ENCODE measurements around the gene ENTPD2. TPM values are rescaled to one million over a fixed set of nuclear protein-coding genes. Genes with fewer than 3 reads are reported as not detected.

ENTPD2 gene
- total RNA-seq, 2 experiments from 2014 or later: not detected

DNA sequence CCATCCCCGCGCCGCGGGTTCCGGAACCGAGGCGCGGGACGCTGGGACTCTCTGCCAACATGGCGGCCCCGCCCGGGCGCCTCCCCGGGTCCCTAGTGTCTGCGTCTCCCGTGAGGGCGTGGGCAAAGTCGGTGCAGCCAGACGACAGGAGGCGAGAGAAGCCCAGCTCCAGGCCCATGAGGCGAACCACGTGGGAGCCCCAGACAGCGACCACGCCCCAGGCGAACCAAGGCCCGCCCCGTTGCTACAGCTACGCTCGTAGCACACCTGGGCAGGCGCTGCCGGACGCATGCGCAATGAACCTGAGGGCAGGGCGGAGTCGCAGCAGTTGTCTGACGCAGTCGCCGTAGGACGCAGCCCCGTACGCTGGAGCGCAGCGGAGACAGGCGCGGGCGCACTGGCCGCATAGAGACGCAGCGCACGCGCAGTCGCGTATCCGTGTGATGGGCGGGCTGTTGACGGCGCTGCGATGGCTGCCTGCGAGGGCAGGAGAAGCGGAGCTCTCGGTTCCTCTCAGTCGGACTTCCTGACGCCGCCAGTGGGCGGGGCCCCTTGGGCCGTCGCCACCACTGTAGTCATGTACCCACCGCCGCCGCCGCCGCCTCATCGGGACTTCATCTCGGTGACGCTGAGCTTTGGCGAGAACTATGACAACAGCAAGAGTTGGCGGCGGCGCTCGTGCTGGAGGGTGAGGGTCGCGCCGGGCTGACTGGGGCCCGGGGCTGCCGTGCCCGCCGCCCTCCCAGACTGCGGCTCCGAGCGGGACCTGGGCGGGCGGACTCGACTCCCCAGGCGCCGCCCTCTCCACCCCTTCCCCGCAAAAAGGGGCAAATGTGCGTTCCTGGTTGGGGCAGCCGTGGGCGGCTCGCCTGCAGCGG, 32.9 kb upstream of the ENTPD2 start, which contains the start of gene MAN1B1:
Gene MAN1B1, plus strand, starts transcription at position 455 of the 878 bp plus-strand sequence. Its CDS starts 15 bp downstream, at position 470.
- H3K4me1 Mint-ChIP-seq (ENCODE audit: low read depth): peaks cover 40% of the 10 kb centered on the region
- intact Hi-C loops (cut with micrococcal nuclease): loop anchor here (1.0 to 5.0 kb wide), 8 partner anchors 9 to 239 kb away; partner anchors contain the start of genes PHPT1, SAPCD2 and UAP1L1
- H3K27ac Mint-ChIP-seq: peak within 1 kb of the TSS; percentile 92
- H3K9me3 Mint-ChIP-seq: no peaks in the 10 kb centered on the region
- peak within 1 kb of the TSS; percentile 88 for H3K4me3 Mint-ChIP-seq
- peak; percentile 100 for DNase-seq
- ChIA-PET CTCF (interaction anchor here (0.6 to 4.9 kb wide), 14 partner anchors 10 to 153 kb away, joined by 3 to 61 read pairs (median 8); partner anchors contain the start of genes ABCA2, FUT7, NPDC1 and SAPCD2), POLR2A (interaction anchor here (0.6 to 3.9 kb wide), 18 partner anchors 9 to 360 kb away, joined by 3 to 43 read pairs (median 4); partner anchors contain the start of genes NDOR1, SAPCD2, TMEM203 and TRAF2)
- no peaks in the 10 kb centered on the region for H3K27me3 Mint-ChIP-seq
- peaks cover 6% of the 10 kb centered on the region for H3K36me3 Mint-ChIP-seq

DNA sequence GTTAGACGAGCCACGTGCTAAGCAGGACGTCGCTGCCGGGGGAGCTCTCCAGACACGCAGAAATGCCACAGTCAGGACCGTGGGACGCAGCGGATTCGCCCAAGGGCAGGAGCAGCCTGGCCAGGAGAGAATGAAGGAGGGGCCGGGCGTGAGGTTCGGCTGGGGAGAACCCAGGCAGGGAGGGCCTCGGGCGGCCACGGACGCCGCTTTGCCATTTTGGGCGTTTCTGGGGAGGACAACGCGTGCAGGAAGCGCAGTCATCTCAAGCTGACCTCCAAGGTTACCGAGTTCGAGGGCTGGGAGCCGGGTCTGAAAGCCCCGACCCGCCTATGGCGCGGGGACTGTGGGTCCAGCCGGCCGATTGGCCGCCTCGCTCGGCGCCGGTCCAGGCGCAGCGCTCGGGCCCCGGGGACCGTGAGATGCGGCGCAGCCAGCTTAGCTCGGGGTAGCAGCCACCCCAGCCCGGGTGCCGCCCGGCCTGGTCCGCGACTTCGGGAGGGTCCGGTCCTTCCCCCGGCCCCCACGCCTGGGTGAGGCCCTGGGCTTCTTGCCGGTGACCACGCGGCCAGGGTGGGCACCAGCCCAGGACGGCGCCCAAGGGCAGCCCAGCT, 32.2 kb upstream of the ENTPD2 start:
- Mint-ChIP-seq H3K9me3 (no peaks in the 10 kb centered on the region), H3K27me3 (no peaks in the 10 kb centered on the region), H3K36me3 (peaks cover 4% of the 10 kb centered on the region), H3K4me1 (ENCODE audit: low read depth) (peaks cover 40% of the 10 kb centered on the region), H3K27ac (peak overlapping the region; percentile 92), H3K4me3 (peak overlapping the region; percentile 85)
- DNase-seq: peak; percentile 58
- ChIA-PET POLR2A (interaction anchor here (0.6 to 3.9 kb wide), 17 partner anchors 9 to 359 kb away, joined by 3 to 43 read pairs (median 4); partner anchors contain the start of genes NDOR1, SAPCD2, TMEM203 and TRAF2), CTCF (interaction anchor here (0.6 to 4.9 kb wide), 12 partner anchors 10 to 153 kb away, joined by 3 to 61 read pairs (median 11); partner anchors contain the start of genes ABCA2, FUT7, NPDC1 and SAPCD2)
- intact Hi-C loops (cut with micrococcal nuclease): loop anchor here (1.0 to 5.0 kb wide), 7 partner anchors 9 to 239 kb away; partner anchors contain the start of genes PHPT1, SAPCD2 and UAP1L1

DNA sequence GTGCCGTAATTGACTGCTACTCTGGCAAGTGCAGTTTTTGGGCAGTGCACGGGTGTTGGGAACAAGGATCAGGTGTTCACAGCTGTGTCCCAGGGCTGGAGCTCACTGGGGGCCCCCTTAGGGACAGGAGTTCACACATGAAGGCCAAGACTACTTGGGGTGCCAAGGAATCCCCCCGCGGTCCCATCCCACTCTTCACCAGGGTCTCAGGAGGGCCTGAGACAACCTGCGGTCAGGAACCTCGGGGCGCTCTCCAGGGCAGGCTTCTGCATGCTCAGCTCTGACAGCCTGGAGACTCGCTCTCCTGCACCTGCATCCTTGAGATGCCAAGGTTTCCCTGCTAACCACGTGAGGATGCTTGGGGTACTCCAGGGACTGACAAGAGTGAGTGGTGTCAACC, 30.7 kb upstream of the ENTPD2 start:
- intact Hi-C loops (cut with micrococcal nuclease): no loop called here
- Mint-ChIP-seq H3K36me3 (no peaks in the 10 kb centered on the region), H3K4me3 (no peak overlapping the region), H3K27me3 (no peaks in the 10 kb centered on the region), H3K9me3 (no peaks in the 10 kb centered on the region), H3K4me1 (ENCODE audit: low read depth) (peaks cover 40% of the 10 kb centered on the region), H3K27ac (no peak overlapping the region)
- ChIA-PET CTCF (interaction anchor here (0.8 to 4.9 kb wide), 5 partner anchors 11 to 152 kb away, joined by 3 to 61 read pairs (median 9); partner anchors contain the start of genes ABCA2, FUT7 and SAPCD2), POLR2A (interaction anchor here (0.6 to 3.9 kb wide), 4 partner anchors 15 to 303 kb away, joined by 3 to 27 read pairs (median 3); partner anchors contain the start of genes RABL6, SAPCD2 and TUBB4B)
- DNase-seq: no peak

DNA sequence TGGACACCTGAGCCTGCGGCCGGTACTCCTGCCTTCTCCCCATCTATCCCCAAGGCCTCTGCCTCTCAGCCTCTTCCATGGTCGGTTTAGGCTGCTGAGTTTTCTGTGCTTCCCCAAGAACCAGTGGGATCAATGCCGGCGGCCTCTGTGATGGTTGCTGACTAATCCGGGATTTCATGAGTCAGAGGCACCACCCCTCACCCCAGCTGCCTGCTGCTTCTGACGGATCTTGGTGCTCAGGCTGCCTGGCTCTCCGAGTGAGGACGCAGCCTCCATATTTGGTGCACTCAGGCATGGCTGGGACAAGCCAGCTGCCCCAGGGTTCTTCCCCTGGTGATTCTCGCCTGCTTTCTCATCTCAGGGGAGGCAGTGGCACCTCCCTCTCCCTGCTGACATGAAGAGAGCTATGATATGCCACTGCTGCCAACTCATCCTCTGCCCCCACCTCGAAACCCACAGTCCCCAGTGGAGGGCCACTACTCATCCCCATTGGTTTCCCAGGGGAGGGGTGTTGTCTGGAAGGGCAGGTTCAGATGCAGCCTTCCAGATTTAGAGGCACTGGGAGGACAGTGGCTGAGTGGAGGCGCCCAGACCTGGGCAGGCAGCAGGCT, 29.6 kb upstream of the ENTPD2 start:
- Mint-ChIP-seq H3K27me3 (no peaks in the 10 kb centered on the region), H3K9me3 (no peaks in the 10 kb centered on the region), H3K36me3 (no peaks in the 10 kb centered on the region), H3K4me3 (no peak overlapping the region), H3K27ac (peak overlapping the region; percentile 45), H3K4me1 (ENCODE audit: low read depth) (peaks cover 30% of the 10 kb centered on the region)
- ChIA-PET POLR2A (interaction anchor here (1.2 kb wide), 1 partner anchor 12 kb away, joined by 4 read pairs; no protein-coding TSS in a partner anchor), CTCF (interaction anchor here (0.6 to 4.9 kb wide), 5 partner anchors 12 to 316 kb away, joined by 3 to 61 read pairs (median 9); partner anchors contain the start of genes ABCA2, FUT7 and SAPCD2)
- DNase-seq: peak; percentile 63
- intact Hi-C loops (cut with micrococcal nuclease): no loop called here

DNA sequence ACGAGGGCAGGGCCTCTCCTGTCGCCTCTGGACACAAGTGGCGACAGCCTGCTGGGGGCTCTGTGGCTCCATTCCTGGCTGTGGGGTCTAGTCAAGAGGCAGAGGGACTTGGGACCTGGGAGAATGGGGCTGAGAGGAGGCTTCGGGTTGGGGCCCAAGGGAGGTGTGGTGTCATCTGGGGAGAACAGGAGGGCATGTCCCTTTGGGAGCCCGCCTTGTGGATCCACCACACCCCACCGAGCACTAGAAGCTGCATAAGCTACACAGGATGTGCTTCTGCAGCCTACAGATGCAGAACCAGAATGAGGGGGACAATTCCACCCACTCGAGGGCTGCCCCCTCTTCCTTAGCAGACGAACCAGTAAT, 29.0 kb upstream of the ENTPD2 start:
- H3K9me3 Mint-ChIP-seq: no peaks in the 10 kb centered on the region
- no peak overlapping the region for H3K4me3 Mint-ChIP-seq
- H3K27ac Mint-ChIP-seq: no peak overlapping the region
- H3K4me1 Mint-ChIP-seq (ENCODE audit: low read depth): peaks cover 24% of the 10 kb centered on the region
- CTCF ChIA-PET: interaction anchor here (4.8 to 4.9 kb wide), 2 partner anchors 14 to 53 kb away, joined by 35 to 61 read pairs; partner anchors contain the start of genes ABCA2, FUT7 and SAPCD2
- no peak for DNase-seq
- POLR2A ChIA-PET: interaction anchor here (1.2 kb wide), 1 partner anchor 13 kb away, joined by 4 read pairs; no protein-coding TSS in a partner anchor
- no peaks in the 10 kb centered on the region for H3K36me3 Mint-ChIP-seq
- intact Hi-C loops (cut with micrococcal nuclease): no loop called here
- no peaks in the 10 kb centered on the region for H3K27me3 Mint-ChIP-seq

DNA sequence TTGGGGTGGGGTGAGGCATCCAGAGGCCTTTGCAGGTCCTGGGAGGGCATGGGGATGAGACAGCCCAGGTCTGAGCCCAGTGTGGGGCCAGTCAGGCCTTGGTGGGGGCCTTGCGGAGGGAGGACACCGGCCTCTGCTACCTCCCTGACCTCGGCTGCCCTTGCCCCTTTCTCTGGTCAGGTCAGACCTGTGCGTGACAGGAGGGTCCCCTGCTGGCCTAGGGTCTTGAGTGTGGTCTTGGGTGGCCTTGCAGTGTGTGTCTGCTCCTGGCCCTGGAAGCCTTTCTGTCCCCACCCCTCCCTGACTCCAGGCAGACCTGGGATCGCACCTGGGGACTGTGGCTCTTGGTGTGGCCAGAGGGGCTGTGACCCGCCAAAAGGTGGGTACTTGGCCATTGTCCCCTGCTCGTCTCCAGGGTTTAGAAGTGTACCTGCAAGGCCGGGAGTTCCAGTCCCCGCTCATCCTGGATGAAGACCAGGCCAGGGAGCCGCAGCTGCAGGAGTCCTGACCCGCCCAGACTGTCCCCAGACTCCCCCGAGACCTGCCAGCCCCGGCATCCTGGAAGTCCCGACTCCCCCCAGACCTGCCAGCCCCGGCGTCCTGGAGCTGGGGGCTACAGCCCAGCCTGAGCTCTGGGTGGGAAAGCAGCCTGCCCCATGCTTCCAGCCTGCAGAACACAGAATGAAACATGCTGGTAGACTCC, 28.5 kb upstream of the ENTPD2 start:
- DNase-seq: no peak
- Mint-ChIP-seq H3K27ac (no peak overlapping the region), H3K4me1 (ENCODE audit: low read depth) (peaks cover 19% of the 10 kb centered on the region), H3K27me3 (no peaks in the 10 kb centered on the region), H3K36me3 (no peaks in the 10 kb centered on the region), H3K9me3 (no peaks in the 10 kb centered on the region), H3K4me3 (no peak overlapping the region)
- POLR2A ChIA-PET: interaction anchor here (1.2 kb wide), 1 partner anchor 13 kb away, joined by 4 read pairs; no protein-coding TSS in a partner anchor
- CTCF ChIA-PET: interaction anchor here (0.8 to 4.8 kb wide), 5 partner anchors 14 to 53 kb away, joined by 3 to 35 read pairs (median 4); partner anchors contain the start of genes ABCA2, FUT7 and NPDC1
- intact Hi-C loops (cut with micrococcal nuclease): no loop called here

DNA sequence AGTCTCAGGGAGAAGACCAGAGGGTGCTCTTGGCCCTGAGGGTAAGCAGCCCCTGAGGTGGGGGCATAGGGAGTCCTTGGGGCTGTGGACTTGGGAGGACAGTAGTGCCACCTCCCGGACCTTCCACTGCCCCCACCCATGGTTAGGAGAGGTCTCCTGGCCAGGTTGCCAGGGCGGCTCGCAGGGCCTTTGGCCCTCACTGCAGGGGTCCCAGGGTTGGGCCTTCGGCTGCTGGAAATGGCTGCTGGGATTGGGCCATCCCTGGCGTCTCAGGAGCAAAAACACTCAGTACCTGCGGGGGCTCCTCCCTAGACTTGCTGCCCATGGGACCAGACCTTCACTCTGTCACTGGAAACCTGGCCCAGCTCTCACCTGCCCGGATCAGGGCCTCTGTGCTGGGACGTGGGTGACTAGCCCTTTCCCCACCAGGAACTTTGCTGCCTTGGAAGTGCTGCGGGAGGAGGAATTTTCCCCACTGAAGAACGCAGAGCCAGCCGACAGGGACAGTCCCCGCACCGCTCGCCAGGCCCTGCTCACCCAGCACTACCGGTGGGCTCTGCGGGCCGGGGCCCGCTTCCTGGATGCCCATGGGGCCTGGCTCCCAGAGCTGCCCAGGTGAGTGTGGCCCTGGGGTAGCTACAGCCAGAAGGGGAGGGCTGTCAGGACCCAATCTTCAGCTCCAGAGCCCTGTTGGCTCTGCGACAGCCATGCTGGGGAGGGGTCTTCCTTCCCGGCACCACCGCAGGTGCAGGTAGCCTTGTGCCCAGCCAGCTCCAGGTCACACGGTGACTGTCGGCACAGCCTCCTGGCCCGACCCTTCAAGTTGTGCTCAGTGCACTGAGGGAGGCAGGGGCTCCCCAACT, 26.6 kb upstream of the ENTPD2 start:
- ChIA-PET POLR2A (no interaction called here), CTCF (interaction anchor here (1.2 to 1.5 kb wide), 2 partner anchors 16 to 51 kb away, joined by 3 to 4 read pairs; no protein-coding TSS in a partner anchor)
- Mint-ChIP-seq H3K36me3 (no peaks in the 10 kb centered on the region), H3K4me3 (no peak overlapping the region), H3K27ac (no peak overlapping the region), H3K9me3 (no peaks in the 10 kb centered on the region), H3K27me3 (no peaks in the 10 kb centered on the region), H3K4me1 (ENCODE audit: low read depth) (peaks cover 15% of the 10 kb centered on the region)
- DNase-seq: no peak
- intact Hi-C loops (cut with micrococcal nuclease): no loop called here

DNA sequence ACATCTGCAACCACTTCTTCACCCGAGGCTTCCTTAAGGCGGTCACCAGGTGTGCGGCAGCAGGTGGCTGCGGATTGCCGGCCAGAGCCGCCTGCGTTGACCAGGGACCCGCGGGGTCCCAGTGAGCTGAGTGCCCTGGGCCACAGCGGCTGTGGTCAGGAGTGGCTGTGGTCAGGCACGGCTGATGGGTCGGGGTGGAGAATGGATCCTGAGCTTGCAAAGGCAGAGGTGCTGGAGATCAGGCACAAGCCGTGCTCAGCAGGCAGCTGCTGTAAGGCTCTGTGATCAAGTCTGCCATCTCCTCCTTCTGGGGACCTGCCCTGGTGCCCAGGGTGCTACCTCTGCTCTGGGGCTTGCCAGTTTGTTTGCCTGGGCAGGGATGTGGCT, 25.5 kb upstream of the ENTPD2 start:
- H3K4me3 Mint-ChIP-seq: no peak overlapping the region
- no peaks in the 10 kb centered on the region for H3K9me3 Mint-ChIP-seq
- CTCF ChIA-PET: no interaction called here
- POLR2A ChIA-PET: no interaction called here
- no peaks in the 10 kb centered on the region for H3K36me3 Mint-ChIP-seq
- H3K4me1 Mint-ChIP-seq (ENCODE audit: low read depth): peaks cover 9% of the 10 kb centered on the region
- intact Hi-C loops (cut with micrococcal nuclease): no loop called here
- no peak for DNase-seq
- no peak overlapping the region for H3K27ac Mint-ChIP-seq
- no peaks in the 10 kb centered on the region for H3K27me3 Mint-ChIP-seq

DNA sequence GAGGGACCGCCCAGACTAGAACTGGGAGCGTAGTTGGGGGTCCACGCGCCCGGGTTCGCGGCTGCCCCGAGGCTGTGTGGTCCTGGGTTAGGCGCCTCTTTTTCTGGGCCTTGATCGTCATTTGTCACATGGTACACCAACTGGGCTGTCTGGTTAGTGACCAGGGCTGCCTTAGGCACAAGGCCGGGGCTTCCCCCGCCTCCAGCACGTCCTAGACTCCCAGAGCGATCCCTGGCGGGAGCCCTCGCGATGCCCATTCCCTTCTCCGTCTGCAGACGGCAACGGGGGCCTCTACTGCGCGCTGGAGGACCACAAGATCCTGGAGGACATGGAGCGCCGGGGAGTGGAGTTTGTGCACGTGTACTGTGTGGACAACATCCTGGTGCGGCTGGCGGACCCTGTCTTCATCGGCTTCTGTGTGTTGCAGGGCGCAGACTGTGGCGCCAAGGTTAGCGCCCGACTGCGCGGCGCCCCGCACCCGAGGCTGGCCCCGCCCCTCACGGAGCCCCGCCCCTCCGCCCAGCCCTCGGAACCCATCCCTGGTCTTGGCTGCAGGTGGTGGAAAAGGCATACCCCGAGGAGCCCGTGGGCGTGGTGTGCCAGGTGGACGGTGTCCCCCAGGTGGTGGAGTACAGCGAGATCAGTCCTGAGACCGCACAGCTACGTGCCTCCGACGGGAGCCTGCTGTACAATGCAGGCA, 25.0 kb upstream of the ENTPD2 start:
- Mint-ChIP-seq H3K4me1 (ENCODE audit: low read depth) (peaks cover 6% of the 10 kb centered on the region), H3K9me3 (no peaks in the 10 kb centered on the region)

More for the DNA sequence above, 25.0 kb upstream of the ENTPD2 start:
- H3K4me3 Mint-ChIP-seq: peak overlapping the region; percentile 26
- no peak for DNase-seq
- H3K27ac Mint-ChIP-seq: no peak overlapping the region
- H3K36me3 Mint-ChIP-seq: no peaks in the 10 kb centered on the region
- no peaks in the 10 kb centered on the region for H3K27me3 Mint-ChIP-seq
- ChIA-PET POLR2A (no interaction called here), CTCF (interaction anchor here (3.4 kb wide), 1 partner anchor 12 kb away, joined by 25 read pairs; no protein-coding TSS in a partner anchor)
- intact Hi-C loops (cut with micrococcal nuclease): no loop called here
